NCI-H748 treated with DMSO at 0.1 percent for 48 hours (cell line): ENCODE measurements around the gene KRTAP29-1.

Source experiments
- DNase-seq: peaks from one replicate; lab custom pipeline; 2025; lab: John Stamatoyannopoulos, UW

The KRTAP29-1 gene

GRCh38 chr17:41327411-41328120, 24.9 kb upstream of the KRTAP29-1 start:
- DNase-seq: no peak

GRCh38 chr17:41326173-41327145, 23.8 kb upstream of the KRTAP29-1 start:
- no peak for DNase-seq

- no peak for DNase-seq
These were observed 23.0 kb upstream of the KRTAP29-1 start for GRCh38 chr17:41325611-41326010.

- DNase-seq: no peak
These were observed 22.5 kb upstream of the KRTAP29-1 start for GRCh38 chr17:41325126-41325525.

- no peak for DNase-seq
These were observed 21.8 kb upstream of the KRTAP29-1 start for GRCh38 chr17:41324180-41325075.

- DNase-seq: no peak
These were observed 20.5 kb upstream of the KRTAP29-1 start for GRCh38 chr17:41322903-41323895.

GRCh38 chr17:41322094-41322902, 19.6 kb upstream of the KRTAP29-1 start:
- peak; percentile 60 for DNase-seq

GRCh38 chr17:41318231-41318630, 15.6 kb upstream of the KRTAP29-1 start:
- no peak for DNase-seq

GRCh38 chr17:41315814-41316445, 13.3 kb upstream of the KRTAP29-1 start:
- no peak for DNase-seq

- no peak for DNase-seq
These were observed 12.6 kb upstream of the KRTAP29-1 start, which contains the start of gene KRTAP17-1 for GRCh38 chr17:41315204-41315794. KRTAP17-1 (minus strand) TSS chr17:41315710; CDS start chr17:41315650, 60 bp downstream.

- no peak for DNase-seq
These were observed 8.5 kb upstream of the KRTAP29-1 start for GRCh38 chr17:41311111-41311510.

GRCh38 chr17:41308918-41309359, 6.3 kb upstream of the KRTAP29-1 start, which contains the start of gene KRTAP16-1:
KRTAP16-1 (minus strand) TSS chr17:41309309; CDS start chr17:41309253, 56 bp downstream.
- no peak for DNase-seq

GRCh38 chr17:41308251-41308917, 5.7 kb upstream of the KRTAP29-1 start:
- DNase-seq: no peak

GRCh38 chr17:41307647-41308046, 5.0 kb upstream of the KRTAP29-1 start:
- no peak for DNase-seq

GRCh38 chr17:41304091-41304490, 1.4 kb upstream of the KRTAP29-1 start:
- no peak for DNase-seq

- no peak for DNase-seq
These were observed 330 bp upstream of the KRTAP29-1 start for GRCh38 chr17:41302981-41303380.

GRCh38 chr17:41301204-41301790, 1.4 kb downstream of the KRTAP29-1 start:
- DNase-seq: no peak
